A549 treated with CORT108297 at 1 μM for 4 hours (cell line): ENCODE data around the gene C15orf62. TPM values are rescaled to one million over a fixed set of nuclear protein-coding genes. Genes with fewer than 3 reads are reported as not detected.

Source experiments
- total RNA-seq: library from RNA; stranded (reverse); fragments of 200-300 nt; extraction: Qiagen RNA extraction; gene quantifications from 5 replicates; pipeline ENCODE4 v1.2.3, GENCODE V29; 2022

Gene C15orf62
- total RNA-seq = 0.05 to 0.08 TPM (median 0.08 TPM) in 5 replicates

GRCh38 chr15:40769274-40770146 lies at the start of gene C15orf62:
TSS of gene C15orf62 (plus strand) at chr15:40769980. CDS start at chr15:40770496, 516 bp downstream.

GRCh38 chr15:40754883-40755811 lies 14.6 kb upstream of the C15orf62 start, which contains the start of gene RMDN3:
TSS of gene RMDN3 (minus strand) at chr15:40755254. CDS start at chr15:40754783, 471 bp downstream.

GRCh38 chr15:40763801-40764628 lies 5.8 kb upstream of the C15orf62 start, which contains the start of gene GCHFR:
TSS of gene GCHFR (plus strand) at chr15:40764068. CDS start at chr15:40764181, 113 bp downstream.

GRCh38 chr15:40807028-40807887 lies 37.5 kb downstream of the C15orf62 start, which contains the start of the genes DNAJC17 and ZFYVE19:
TSS of gene DNAJC17 (minus strand) at chr15:40807473. CDS start at chr15:40807446, 27 bp downstream.
TSS of gene ZFYVE19 (plus strand) at chr15:40807089. CDS start at chr15:40807590, 501 bp downstream.

Other genes with a start within 250 kb of the C15orf62 start
- gene CCDC32, start 204.9 kb upstream of the C15orf62 start, total RNA-seq = 13.4 to 24.2 TPM (median 15.7 TPM) in 5 replicates
- gene RPUSD2, start 200.7 kb upstream of the C15orf62 start, total RNA-seq = 11.1 to 17.0 TPM (median 15.5 TPM) in 5 replicates
- 5.1 to 7.9 TPM (median 6.8 TPM) in 5 replicates for gene KNL1, start 175.7 kb upstream of the C15orf62 start, total RNA-seq
- 18.1 to 22.0 TPM (median 19.8 TPM) in 5 replicates for gene RAD51, start 74.8 kb upstream of the C15orf62 start, total RNA-seq
- gene RMDN3, start 14.7 kb upstream of the C15orf62 start, total RNA-seq = 22.5 to 24.4 TPM (median 23.3 TPM) in 5 replicates
- gene GCHFR, start 5.9 kb upstream of the C15orf62 start, total RNA-seq = 7.7 to 9.7 TPM (median 8.8 TPM) in 5 replicates
- 16.7 to 19.7 TPM (median 17.9 TPM) in 5 replicates for gene ZFYVE19, start 37.1 kb downstream of the C15orf62 start, total RNA-seq
- gene DNAJC17, start 37.5 kb downstream of the C15orf62 start, total RNA-seq = 23.0 to 26.4 TPM (median 25.8 TPM) in 5 replicates
- gene PPP1R14D, start 58.7 kb downstream of the C15orf62 start, total RNA-seq = 0.10 to 0.28 TPM in 2 of 5 replicates, not detected in the others
- gene SPINT1, start 74.1 kb downstream of the C15orf62 start, total RNA-seq = 0.85 to 1.0 TPM (median 0.88 TPM) in 5 replicates
- 4.2 to 6.7 TPM (median 6.0 TPM) in 5 replicates for gene RHOV, start 104.3 kb downstream of the C15orf62 start, total RNA-seq
- 18.3 to 23.8 TPM (median 22.5 TPM) in 5 replicates for gene VPS18, start 124.5 kb downstream of the C15orf62 start, total RNA-seq
- gene DLL4, start 159.4 kb downstream of the C15orf62 start, total RNA-seq = 0.57 to 0.75 TPM (median 0.65 TPM) in 5 replicates
- 3.1 to 9.5 TPM (median 5.5 TPM) in 5 replicates for gene CHAC1, start 183.5 kb downstream of the C15orf62 start, total RNA-seq